22Rv1 (cell line): ENCODE results near the gene PLCXD1.
A peak's percentile ranks its signal among the peaks of the same experiment; 100 is the strongest.
"Not testable (repeated sequence)": the region's sequence is repeated elsewhere in the genome, so short reads cannot be mapped to it uniquely, and the experiment has no call there.

Experiments
- H3K27ac ChIP-seq: fragments of 450-650 bp; 2 replicates; pipeline ENCODE4 v1.5.1; 2017
- CTCF ChIP-seq: fragments of 450-650 bp; IDR thresholded peaks from 2 replicates; pipeline ENCODE4 v1.5.1; 2017; ENCODE audit warnings: mild to moderate bottlenecking
- ZFX ChIP-seq: fragments of 450-650 bp; IDR thresholded peaks from 2 replicates; pipeline ENCODE4 v1.6.1; 2017; ENCODE audit warnings: antibody characterized with exemption, borderline replicate concordance

The PLCXD1 gene

GRCh38 chrX:253451-254297 is 27.5 kb upstream of the PLCXD1 start:
- TF ChIP-seq ZFX (no peak), CTCF (no peak)
- H3K27ac ChIP-seq = no peak overlapping the region

GRCh38 chrX:254630-255215 is 26.5 kb upstream of the PLCXD1 start:
- H3K27ac ChIP-seq = no peak overlapping the region
- TF ChIP-seq CTCF = no peak
- no peak for TF ChIP-seq ZFX

GRCh38 chrX:255923-256331 is 25.3 kb upstream of the PLCXD1 start:
- TF ChIP-seq ZFX = no peak
- no peak for TF ChIP-seq CTCF
- H3K27ac ChIP-seq = no peak overlapping the region

- H3K27ac ChIP-seq = not testable (repeated sequence)
Observed at GRCh38 chrX:257054-257453, 24.1 kb upstream of the PLCXD1 start.

GRCh38 chrX:257681-258289 is 23.4 kb upstream of the PLCXD1 start:
- H3K27ac ChIP-seq = no peak overlapping the region
- TF ChIP-seq ZFX (no peak), CTCF (no peak)

GRCh38 chrX:258291-259040 is 22.7 kb upstream of the PLCXD1 start:
- no peak overlapping the region for H3K27ac ChIP-seq
- TF ChIP-seq CTCF (no peak), ZFX (no peak)

- TF ChIP-seq ZFX (no peak), CTCF (no peak)
- peak overlapping the region; percentile 71; the same call in 1 of the 2 replicates for H3K27ac ChIP-seq
Observed at GRCh38 chrX:259692-260355, 21.4 kb upstream of the PLCXD1 start.
